A673 (cell line): ENCODE results near the gene CAB39. TPM values are rescaled to one million over a fixed set of nuclear protein-coding genes. Genes with fewer than 3 reads are reported as not detected.

Experiments
- BruUV-seq: library from RNA; stranded (reverse); fragments of 400-500 nt; replicated peaks from 2 replicates; lab custom pipeline; 2021; lab: Mats Ljungman, UMichigan
- CTCF ChIA-PET: fragments of 300-600 bp; sonication (Branson Sonifier 250); formaldehyde crosslinking; loops from one replicate; lab custom pipeline; 2022; ENCODE audit warnings: antibody characterized with exemption; lab: Charles Lee
- POLR2A ChIA-PET: fragments of 300-600 bp; sonication (Branson Sonifier 250); formaldehyde crosslinking; loops from one replicate; lab custom pipeline; 2022; ENCODE audit warnings: antibody characterized with exemption; ENCODE audit not compliant: low non-redundant PET; lab: Charles Lee
- DNase-seq: peaks from one replicate; pipeline ENCODE4 v3.0.0-alpha.2; 2015; ENCODE audit warnings: low spot score
- H3K27ac ChIP-seq: fragments of 200-600 bp; sonication (generic); 2 replicates; pipeline ENCODE4 v1.5.1; 2016; ENCODE audit warnings: mixed run types, low read depth, mild to moderate bottlenecking, mixed read lengths, antibody characterized with exemption, low read length; ENCODE audit not compliant: poor library complexity, severe bottlenecking
- H3K27me3 ChIP-seq: fragments of 200-600 bp; sonication (generic); replicated peaks from 2 replicates; pipeline ENCODE4 v1.6.1; 2017; ENCODE audit warnings: mixed run types, low read depth, mild to moderate bottlenecking, mixed read lengths, antibody characterized with exemption, low read length; ENCODE audit not compliant: insufficient read depth, poor library complexity
- H3K36me3 ChIP-seq: fragments of 200-600 bp; sonication (generic); 2 replicates; pipeline ENCODE4 v1.6.1; 2016; ENCODE audit warnings: mixed run types, mild to moderate bottlenecking, mixed read lengths, antibody characterized with exemption, low read length; ENCODE audit not compliant: insufficient read depth, poor library complexity, severe bottlenecking
- H3K4me1 ChIP-seq: fragments of 200-600 bp; sonication (generic); 2 replicates; pipeline ENCODE4 v1.6.1; 2017; ENCODE audit warnings: mixed run types, mild to moderate bottlenecking, mixed read lengths, antibody characterized with exemption, low read length; ENCODE audit not compliant: insufficient read depth, poor library complexity, severe bottlenecking
- H3K4me3 ChIP-seq: fragments of 200-600 bp; sonication (generic); 2 replicates; pipeline ENCODE4 v1.5.1; 2016; ENCODE audit warnings: low read depth, mixed run types, mild to moderate bottlenecking, mixed read lengths, low read length; ENCODE audit not compliant: poor library complexity, severe bottlenecking
- H3K9me3 ChIP-seq: fragments of 200-600 bp; sonication (generic); 2 replicates; pipeline ENCODE4 v1.6.1; 2016; ENCODE audit warnings: mixed run types, low read depth, mild to moderate bottlenecking, mixed read lengths, antibody characterized with exemption, low read length; ENCODE audit not compliant: poor library complexity, severe bottlenecking
- CTCF ChIP-seq: fragments of 300-800, 200-600 bp; sonication (generic); conservative IDR thresholded peaks from 2 replicates; pipeline ENCODE4 v1.5.1; 2017; ENCODE audit warnings: low read depth, mild to moderate bottlenecking, antibody characterized with exemption, low read length, moderate library complexity, mixed read lengths
- EZH2 ChIP-seq: fragments of 200-600 bp; sonication (generic); IDR thresholded peaks from 2 replicates; pipeline ENCODE4 v1.6.1; 2017; ENCODE audit warnings: borderline replicate concordance, low read depth, mild to moderate bottlenecking, mixed read lengths, antibody characterized with exemption, low read length; ENCODE audit not compliant: poor library complexity, severe bottlenecking
- intact Hi-C: fragments of 100-400 bp; cut with micrococcal nuclease; formaldehyde crosslinking; loops from one replicate; pipeline ENCODE4 v1.10.0; 2022; ENCODE audit not compliant: unreplicated experiment
- total RNA-seq: library from RNA; stranded (reverse); gene quantifications from 2 replicates; pipeline ENCODE4 v1.2.3, GENCODE V29; 2021

Gene CAB39
- total RNA-seq, 1 experiment from 2014 or later: 58.2 TPM

- CTCF ChIA-PET: interaction anchor here (0.5 kb wide), 1 partner anchor 226 kb away, joined by 10 read pairs; no protein-coding TSS in a partner anchor
- intact Hi-C loops: no loop called here
- Histone ChIP-seq H3K4me1 (no peaks in the 10 kb centered on the region), H3K9me3 (no peaks in the 10 kb centered on the region), H3K36me3 (peaks cover 21% of the 10 kb centered on the region), H3K4me3 (no peak overlapping the region), H3K27ac (no peak overlapping the region), H3K27me3 (no peaks in the 10 kb centered on the region)
- no TSS peak for BruUV-seq
- no peak for DNase-seq
- TF ChIP-seq CTCF: no peak
- no peak for TF ChIP-seq EZH2
- POLR2A ChIA-PET: no interaction called here
These were observed 98.9 kb downstream of the CAB39 start for GRCh38 chr2:230811508-230811907.

GRCh38 chr2:230812033-230812432 lies 99.4 kb downstream of the CAB39 start:
- ChIA-PET POLR2A (no interaction called here), CTCF (no interaction called here)
- no peaks in the 10 kb centered on the region for H3K27me3 ChIP-seq
- no peaks in the 10 kb centered on the region for H3K9me3 ChIP-seq
- peaks cover 21% of the 10 kb centered on the region for H3K36me3 ChIP-seq
- H3K4me3 ChIP-seq: no peak overlapping the region
- no peaks in the 10 kb centered on the region for H3K4me1 ChIP-seq
- H3K27ac ChIP-seq: no peak overlapping the region
- no peak for DNase-seq
- no peak for TF ChIP-seq CTCF
- no peak for TF ChIP-seq EZH2
- intact Hi-C loops: no loop called here
- BruUV-seq: no TSS peak

GRCh38 chr2:230814616-230815015 lies 102.0 kb downstream of the CAB39 start:
- ChIA-PET POLR2A (no interaction called here), CTCF (no interaction called here)
- Histone ChIP-seq H3K9me3 (no peaks in the 10 kb centered on the region), H3K4me1 (no peaks in the 10 kb centered on the region), H3K36me3 (peaks cover 36% of the 10 kb centered on the region), H3K27me3 (no peaks in the 10 kb centered on the region), H3K4me3 (no peak overlapping the region), H3K27ac (no peak overlapping the region)
- intact Hi-C loops: no loop called here
- no TSS peak for BruUV-seq
- no peak for TF ChIP-seq EZH2
- TF ChIP-seq CTCF: peak; percentile 41
- peak; percentile 25 for DNase-seq
